Sigmoid colon (tissue), 7 donors: Measurements from ENCODE around the gene ZBTB7B. TPM values are rescaled to one million over a fixed set of nuclear protein-coding genes. Genes with fewer than 3 reads are reported as not detected.

Experiments
- DNase-seq: peaks from one replicate; pipeline ENCODE4 v3.0.0-alpha.2; 2019
- H3K27ac ChIP-seq, 4 donors: fragments of 200-600 bp; sonication (generic); one replicate each; pipeline ENCODE4 v1.5.1; 2016 to 2019; ENCODE audit warnings: mild to moderate bottlenecking in 1 of 4
- H3K27me3 ChIP-seq, 3 donors: fragments of 200-600 bp; sonication (generic); one replicate each; pipeline ENCODE4 v1.5.1; 2019; ENCODE audit warnings: mild to moderate bottlenecking in 1 of 3
- H3K36me3 ChIP-seq, 4 donors: fragments of 200-600 bp; sonication (generic); one replicate each; pipeline ENCODE4 v1.5.1; 2016 to 2019
- H3K4me1 ChIP-seq, 4 donors: fragments of 200-600 bp; sonication (generic); one replicate each; pipeline ENCODE4 v1.5.1; 2017 to 2019
- H3K4me3 ChIP-seq, 4 donors: fragments of 200-600 bp; sonication (generic); one replicate each; pipeline ENCODE4 v1.5.1; 2017 to 2019; ENCODE audit warnings: mild to moderate bottlenecking in 2 of 4, moderate library complexity in 1 of 4
- H3K9me3 ChIP-seq, 4 donors: fragments of 200-600 bp in 3 of 4; sonication (generic) in 3 of 4; one replicate each; pipeline versions ENCODE4 v1.5.1 to v1.6.1; 2013 to 2019
- EP300 ChIP-seq, 4 donors: sonication (generic); formaldehyde crosslinking; IDR thresholded peaks; one replicate each; pipeline ENCODE4 v1.6.1; 2017; ENCODE audit warnings: antibody characterized with exemption in 4 of 4
- POLR2A ChIP-seq, 2 donors: fragments of 450-650 bp; IDR thresholded peaks; one replicate each; pipeline ENCODE4 v1.6.1; 2016; ENCODE audit warnings: antibody characterized with exemption in 2 of 2, mild to moderate bottlenecking in 2 of 2, moderate library complexity in 2 of 2
- POLR2AphosphoS5 ChIP-seq, 4 donors: sonication (generic); formaldehyde crosslinking; IDR thresholded peaks; one replicate each; pipeline ENCODE4 v1.6.1; 2017; ENCODE audit warnings: antibody characterized with exemption in 4 of 4
- WGBS, 2 donors: extraction: QIAGEN DNeasy Blood & Tissue Kit; methylation state at CpG; one replicate each; pipeline ENCODE4 v1.1.7; 2013; 5-methylcytosine and 5-hydroxymethylcytosine counted together
- intact Hi-C: fragments of 100-400 bp; cut with DNase I; formaldehyde crosslinking; loops from one replicate; pipeline ENCODE4 v1.15.1; 2023
- polyA plus RNA-seq, 3 donors: library from polyadenylated mRNA; stranded (reverse); fragments of 200-250 nt; gene quantifications; one replicate each; pipeline ENCODE4 v1.2.3, GENCODE V29; 2013
- total RNA-seq, 4 donors: library from RNA; depleted of rRNA; stranded (reverse); fragments of >200 nt; gene quantifications; one replicate each; pipeline ENCODE4 v1.1.0, GENCODE V29; 2016
- TF ChIP-seq, protein P1 (sequence below), 4 experiments: fragments of 450-650 bp in 3 of 4; fragments of 200-600 bp in 1 of 4; IDR thresholded peaks; one replicate each; pipeline ENCODE4 v1.5.1; 2016 to 2019; ENCODE audit warnings: antibody characterized with exemption in 4 of 4, mild to moderate bottlenecking in 3 of 4, moderate library complexity in 2 of 4
- donor health status: healthy with polysubstance abuse.
- donor health status: Bipolar disorder and iron deficiency.
- donor health status: healthy.

The ZBTB7B gene
- total and polyA plus RNA-seq, 7 donors = 24.4 to 342 (median 35.3) TPM

DNA sequence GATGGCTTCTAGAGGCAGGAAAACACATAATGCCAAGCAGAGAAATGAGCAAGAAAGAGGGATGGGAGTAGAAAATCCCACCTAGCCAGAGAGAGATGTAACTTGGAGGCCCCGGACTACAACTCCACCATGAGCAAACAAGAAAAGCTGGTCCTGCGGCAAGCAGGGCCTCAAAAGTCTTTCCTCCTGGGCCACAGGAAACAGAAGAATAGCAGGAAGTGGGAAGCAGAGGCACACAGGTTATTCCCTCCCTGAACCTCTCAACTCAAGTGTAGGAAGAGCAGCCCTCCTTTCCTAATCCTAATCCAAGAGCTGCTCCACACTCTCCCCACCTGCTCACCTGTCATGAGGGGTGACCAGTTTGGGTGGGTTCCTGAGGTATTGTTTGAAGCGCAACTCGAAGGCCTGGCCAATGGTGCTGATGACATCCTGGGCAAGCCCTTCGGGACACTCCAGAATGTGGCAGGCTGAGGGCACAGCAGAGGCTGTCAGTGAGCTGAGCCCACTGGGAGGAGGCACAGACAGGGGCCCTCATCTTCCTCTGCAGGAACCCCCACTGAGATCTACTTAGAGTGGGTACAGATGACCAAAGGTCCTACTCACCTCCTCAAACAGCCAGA is 35.2 kb upstream of the ZBTB7B start:
- H3K27ac ChIP-seq = peak overlapping the region in 3 of 4 donors; percentile 41 to 98 (median 98)
- H3K9me3 ChIP-seq = no peaks in the 10 kb centered on the region
- no peaks in the 10 kb centered on the region for H3K27me3 ChIP-seq
- TF ChIP-seq POLR2AphosphoS5 (IDR thresholded peaks at IDR 0.05) (no peak), EP300 (IDR thresholded peaks at IDR 0.05) (no peak), POLR2A (IDR thresholded peaks at IDR 0.05) (no peak)
- TF ChIP-seq, protein P1, sequence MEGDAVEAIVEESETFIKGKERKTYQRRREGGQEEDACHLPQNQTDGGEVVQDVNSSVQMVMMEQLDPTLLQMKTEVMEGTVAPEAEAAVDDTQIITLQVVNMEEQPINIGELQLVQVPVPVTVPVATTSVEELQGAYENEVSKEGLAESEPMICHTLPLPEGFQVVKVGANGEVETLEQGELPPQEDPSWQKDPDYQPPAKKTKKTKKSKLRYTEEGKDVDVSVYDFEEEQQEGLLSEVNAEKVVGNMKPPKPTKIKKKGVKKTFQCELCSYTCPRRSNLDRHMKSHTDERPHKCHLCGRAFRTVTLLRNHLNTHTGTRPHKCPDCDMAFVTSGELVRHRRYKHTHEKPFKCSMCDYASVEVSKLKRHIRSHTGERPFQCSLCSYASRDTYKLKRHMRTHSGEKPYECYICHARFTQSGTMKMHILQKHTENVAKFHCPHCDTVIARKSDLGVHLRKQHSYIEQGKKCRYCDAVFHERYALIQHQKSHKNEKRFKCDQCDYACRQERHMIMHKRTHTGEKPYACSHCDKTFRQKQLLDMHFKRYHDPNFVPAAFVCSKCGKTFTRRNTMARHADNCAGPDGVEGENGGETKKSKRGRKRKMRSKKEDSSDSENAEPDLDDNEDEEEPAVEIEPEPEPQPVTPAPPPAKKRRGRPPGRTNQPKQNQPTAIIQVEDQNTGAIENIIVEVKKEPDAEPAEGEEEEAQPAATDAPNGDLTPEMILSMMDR (IDR thresholded peaks at IDR 0.05) = no peak
- DNase-seq = no peak
- intact Hi-C loops = no loop called here
- peaks cover 19 to 59% (median 42%) of the 10 kb centered on the region in 4 donors for H3K36me3 ChIP-seq
- WGBS, 2 donors = 78 to 81% methylated on average over 5 of the region's 5 CpGs
- peaks cover 0 to 54% (median 51%) of the 10 kb centered on the region in 4 donors for H3K4me1 ChIP-seq
- no peak overlapping the region for H3K4me3 ChIP-seq

DNA sequence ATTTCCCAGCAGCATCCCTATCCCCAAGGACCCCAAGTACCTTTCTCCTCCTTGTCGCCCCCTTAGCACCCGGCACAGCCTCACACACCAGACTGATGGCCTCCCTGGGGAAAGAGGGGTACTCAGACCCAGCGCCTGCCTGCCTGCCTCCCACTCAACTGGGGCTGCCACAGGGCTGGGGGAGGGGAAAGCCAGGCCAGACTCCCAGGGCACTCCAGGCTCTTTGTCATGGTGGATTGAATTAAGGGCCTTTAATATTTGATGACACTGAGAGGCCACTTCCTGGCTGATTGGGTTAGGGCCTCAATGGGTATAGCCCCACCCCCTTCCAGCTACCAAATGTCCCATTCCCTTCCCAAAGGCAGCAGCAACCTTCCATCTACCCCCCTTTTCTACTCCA is 33.9 kb upstream of the ZBTB7B start:
- peak overlapping the region in 2 of 4 donors; percentile 48 to 50 for H3K4me3 ChIP-seq
- intact Hi-C loops = no loop called here
- TF ChIP-seq POLR2A (IDR thresholded peaks at IDR 0.05) (no peak), EP300 (IDR thresholded peaks at IDR 0.05) (no peak), POLR2AphosphoS5 (IDR thresholded peaks at IDR 0.05) (no peak)
- TF ChIP-seq, protein P1 (IDR thresholded peaks at IDR 0.05) = no peak

DNA sequence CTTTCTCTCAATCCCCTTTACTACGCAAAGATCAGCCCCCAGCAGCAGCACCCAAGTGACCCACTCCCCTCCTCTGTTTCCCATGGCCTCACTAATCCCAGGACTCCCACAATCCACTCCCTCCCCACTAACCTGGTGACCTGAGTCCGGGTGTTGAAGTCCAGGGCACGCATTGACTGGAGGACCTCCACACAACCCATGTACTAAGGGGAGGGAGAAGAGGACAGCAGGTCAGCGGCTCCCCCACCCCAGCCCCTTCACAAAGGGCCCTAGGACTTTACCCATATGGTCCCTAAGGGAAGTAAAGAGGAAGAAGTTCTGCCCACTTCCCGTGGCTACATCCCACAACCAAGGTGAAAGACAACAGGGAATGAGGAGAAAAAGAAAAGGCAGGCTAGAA is 33.4 kb upstream of the ZBTB7B start:
- no peaks in the 10 kb centered on the region for H3K9me3 ChIP-seq

More for the DNA sequence above, 33.9 kb upstream of the ZBTB7B start:
- Histone ChIP-seq H3K36me3 (peaks cover 19 to 49% (median 37%) of the 10 kb centered on the region in 4 donors), H3K27ac (peak overlapping the region; percentile 95 to 98 (median 96)), H3K9me3 (no peaks in the 10 kb centered on the region), H3K27me3 (no peaks in the 10 kb centered on the region), H3K4me1 (peaks cover 0 to 56% (median 51%) of the 10 kb centered on the region in 4 donors)
- 89 to 97% methylated on average over 3 of the region's 3 CpGs for WGBS, 2 donors
- no peak for DNase-seq

DNA sequence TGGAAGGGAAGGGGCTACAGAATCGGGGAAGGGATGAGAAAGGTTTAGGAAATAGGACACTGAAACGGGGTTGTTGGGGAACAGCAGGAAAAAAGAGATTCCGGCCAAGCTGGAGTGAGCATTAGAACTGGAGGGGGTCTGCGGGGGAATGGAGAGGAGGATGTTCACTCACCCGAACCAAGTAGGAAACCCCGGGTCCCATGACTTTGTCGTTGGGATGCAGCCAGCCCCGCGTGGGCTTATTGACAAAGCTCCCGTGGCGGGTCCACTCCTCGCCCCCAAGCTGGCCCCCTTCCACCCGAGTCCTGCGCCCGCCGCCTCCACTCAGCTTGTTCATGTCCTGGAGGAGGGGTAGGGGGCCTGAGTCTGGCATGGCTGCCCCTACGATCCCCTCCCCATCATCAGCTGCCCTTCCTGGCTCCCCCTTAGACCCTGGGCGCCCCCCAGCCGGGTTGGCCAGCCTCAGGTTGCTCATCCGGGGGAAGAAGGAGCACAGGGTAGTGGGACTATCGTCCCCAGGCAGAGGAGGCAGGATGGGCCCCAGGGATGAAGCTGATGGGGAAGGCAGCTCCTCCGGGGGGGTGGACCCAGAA is 32.6 kb upstream of the ZBTB7B start:
- TF ChIP-seq POLR2AphosphoS5 (IDR thresholded peaks at IDR 0.05) (no peak), EP300 (IDR thresholded peaks at IDR 0.05) (no peak), POLR2A (IDR thresholded peaks at IDR 0.05) (no peak)
- TF ChIP-seq, protein P1 (IDR thresholded peaks at IDR 0.05) = no peak
- WGBS, 2 donors = 56 to 70% methylated on average over 22 of the region's 22 CpGs
- no peaks in the 10 kb centered on the region for H3K9me3 ChIP-seq
- peaks cover 19 to 36% (median 27%) of the 10 kb centered on the region in 4 donors for H3K36me3 ChIP-seq
- H3K4me3 ChIP-seq = peak overlapping the region; percentile 36 to 50 (median 45)
- DNase-seq = no peak
- H3K27me3 ChIP-seq = no peaks in the 10 kb centered on the region
- H3K4me1 ChIP-seq = peaks cover 0 to 56% (median 51%) of the 10 kb centered on the region in 4 donors
- H3K27ac ChIP-seq = peak overlapping the region; percentile 95 to 98 (median 96)
- intact Hi-C loops = loop anchor here (5.0 kb wide), 1 partner anchor 92 kb away; the partner anchor contains the start of gene EFNA4

More for the DNA sequence above, 33.4 kb upstream of the ZBTB7B start:
- Histone ChIP-seq H3K4me1 (peaks cover 0 to 56% (median 51%) of the 10 kb centered on the region in 4 donors), H3K36me3 (peaks cover 19 to 43% (median 32%) of the 10 kb centered on the region in 4 donors), H3K4me3 (peak overlapping the region in 3 of 4 donors; percentile 42 to 50 (median 48)), H3K27me3 (no peaks in the 10 kb centered on the region), H3K27ac (peak overlapping the region; percentile 95 to 98 (median 96))
- intact Hi-C loops = no loop called here
- DNase-seq = no peak
- TF ChIP-seq, protein P1 (IDR thresholded peaks at IDR 0.05) = no peak
- TF ChIP-seq EP300 (IDR thresholded peaks at IDR 0.05) = no peak
- no peak for TF ChIP-seq POLR2A (IDR thresholded peaks at IDR 0.05)
- no peak for TF ChIP-seq POLR2AphosphoS5 (IDR thresholded peaks at IDR 0.05)
- 76 to 84% methylated on average over 5 of the region's 5 CpGs for whole genome bisulfite sequencing, 2 donors
